SK-N-MC (cell line): ENCODE results near the gene HSD17B7.
"Not testable (repeated sequence)": the region's sequence is repeated elsewhere in the genome, so short reads cannot be mapped to it uniquely, and the experiment has no call there.

ENCODE experiments used
- DNase-seq: peaks from one replicate; pipeline ENCODE4 v3.0.0-alpha.2; 2011; ENCODE audit warnings: low read depth, low spot score
- H3K27ac ChIP-seq: fragments of 200-600 bp; sonication (generic); 2 replicates; pipeline ENCODE4 v1.5.1; 2016; ENCODE audit warnings: mixed run types
- H3K36me3 ChIP-seq: fragments of 200-600 bp; sonication (generic); 2 replicates; pipeline ENCODE4 v1.6.1; 2017; ENCODE audit warnings: antibody characterized with exemption, low read length, mixed read lengths; ENCODE audit not compliant: insufficient read depth
- H3K4me3 ChIP-seq: fragments of 200-600 bp; sonication (generic); 2 replicates; pipeline ENCODE4 v1.5.1; 2016
- H3K9ac ChIP-seq: fragments of 200-600 bp; sonication (generic); 2 replicates; pipeline ENCODE4 v1.8.0; 2017; ENCODE audit warnings: mixed run types, mixed read lengths; ENCODE audit not compliant: insufficient read length
- H3K9me3 ChIP-seq: fragments of 200-600 bp; sonication (generic); 2 replicates; pipeline ENCODE4 v1.6.1; 2017; ENCODE audit warnings: low read depth, mild to moderate bottlenecking, antibody characterized with exemption, low read length, moderate library complexity, mixed read lengths
- EZH2 ChIP-seq: fragments of 200-600 bp; sonication (generic); IDR thresholded peaks from one replicate; pipeline ENCODE4 v1.6.1; 2017; ENCODE audit warnings: antibody characterized with exemption
- FOXP2 ChIP-seq: optimal IDR thresholded peaks from 2 replicates; pipeline ENCODE3; 2011; ENCODE audit warnings: mild to moderate bottlenecking, moderate library complexity; ENCODE audit not compliant: insufficient read depth; ENCODE audit errors: extremely low read length, control extremely low read depth
- POLR2AphosphoS5 ChIP-seq: IDR thresholded peaks from 2 replicates; pipeline ENCODE4 v1.6.1; 2012; ENCODE audit warnings: mild to moderate bottlenecking, low read depth, low read length, borderline replicate concordance

The HSD17B7 gene

GRCh38 chr1:162812357-162812756 is 21.9 kb downstream of the HSD17B7 start:
- H3K27ac ChIP-seq, H3K9me3 ChIP-seq, H3K36me3 ChIP-seq, DNase-seq, H3K9ac ChIP-seq, H3K4me3 ChIP-seq: not testable (repeated sequence)

- not testable (repeated sequence) for H3K27ac ChIP-seq, DNase-seq, H3K36me3 ChIP-seq, H3K9ac ChIP-seq, H3K4me3 ChIP-seq, H3K9me3 ChIP-seq
These were observed 27.6 kb downstream of the HSD17B7 start for GRCh38 chr1:162818136-162818535.

DNA sequence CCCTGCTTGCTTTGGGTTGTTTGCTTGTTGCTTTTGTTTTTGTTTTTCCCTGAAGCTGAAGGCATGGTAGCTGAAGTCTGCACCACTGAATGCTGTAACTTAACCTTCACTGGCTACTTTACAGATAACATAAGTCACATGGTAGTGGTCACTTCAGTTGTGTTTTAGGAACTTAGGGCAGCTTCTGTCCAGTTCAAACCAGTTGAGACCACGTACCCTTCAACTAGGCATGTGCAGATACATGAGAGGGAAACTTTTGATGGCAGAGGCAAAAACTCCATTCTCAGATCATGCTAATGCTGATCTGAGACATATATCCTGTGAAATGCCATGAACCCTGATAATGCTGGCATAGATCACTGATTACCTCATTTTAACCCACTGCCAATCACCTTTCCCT is 28.2 kb downstream of the HSD17B7 start:
- H3K27ac ChIP-seq, H3K4me3 ChIP-seq, H3K9me3 ChIP-seq, DNase-seq, H3K36me3 ChIP-seq, H3K9ac ChIP-seq: not testable (repeated sequence)

DNA sequence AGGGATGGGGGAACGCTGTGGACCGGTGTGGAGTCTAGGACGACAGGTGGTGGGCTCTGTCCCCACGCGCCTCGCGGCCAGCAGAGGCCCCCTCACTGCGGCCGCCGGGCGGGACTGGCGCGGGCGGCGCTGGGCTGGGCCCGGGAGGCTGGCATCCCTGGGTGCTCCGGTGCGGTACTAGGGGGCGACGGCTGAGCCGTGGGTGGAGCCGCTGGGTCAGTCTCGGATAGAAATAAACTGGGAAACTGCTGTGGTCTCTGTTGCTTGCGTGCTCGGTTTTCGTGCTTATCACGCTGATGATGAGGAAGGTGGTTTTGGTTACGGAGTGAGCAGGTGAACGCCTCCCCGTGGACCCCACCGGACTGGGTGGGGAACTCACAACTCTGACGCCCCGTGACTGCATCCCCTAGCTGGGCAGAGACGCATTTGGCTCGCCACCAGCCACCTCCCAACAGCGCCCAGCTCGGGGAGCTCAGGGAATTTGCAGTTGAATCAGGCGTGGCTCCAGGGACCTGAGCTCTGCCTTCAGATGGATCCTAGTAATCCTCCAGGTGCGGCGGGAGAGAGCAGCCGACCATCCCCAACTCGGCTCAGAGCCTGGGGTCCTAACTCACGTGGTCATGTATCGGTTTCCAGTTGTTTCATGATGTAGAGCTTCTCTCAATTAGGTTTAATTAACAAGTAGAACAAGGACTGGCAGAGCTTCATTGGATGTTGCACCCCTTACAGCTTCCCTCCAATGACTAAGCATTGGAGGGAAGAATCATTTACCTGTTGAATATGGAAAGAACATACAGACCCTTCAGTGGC is 32.1 kb downstream of the HSD17B7 start:
- H3K9me3 ChIP-seq, result no peaks in the 10 kb centered on the region; the same call in 1 of the 2 replicates
- no peaks in the 10 kb centered on the region for H3K36me3 ChIP-seq
- no peak overlapping the region for H3K4me3 ChIP-seq
- H3K27ac ChIP-seq, result no peak overlapping the region
- DNase-seq, result no peak
- H3K9ac ChIP-seq, result no peak overlapping the region
- no peak for TF ChIP-seq FOXP2
- no peak for TF ChIP-seq POLR2AphosphoS5

- Histone ChIP-seq H3K4me3 (no peak overlapping the region), H3K9me3 (no peaks in the 10 kb centered on the region; the same call in 1 of the 2 replicates), H3K36me3 (no peaks in the 10 kb centered on the region), H3K9ac (no peak overlapping the region), H3K27ac (peak overlapping the region; percentile 3; the same call in 1 of the 2 replicates)
- DNase-seq, result no peak
- TF ChIP-seq FOXP2 (no peak), POLR2AphosphoS5 (no peak), EZH2 (no peak)
These were observed 32.7 kb downstream of the HSD17B7 start for GRCh38 chr1:162823231-162823630.

DNA sequence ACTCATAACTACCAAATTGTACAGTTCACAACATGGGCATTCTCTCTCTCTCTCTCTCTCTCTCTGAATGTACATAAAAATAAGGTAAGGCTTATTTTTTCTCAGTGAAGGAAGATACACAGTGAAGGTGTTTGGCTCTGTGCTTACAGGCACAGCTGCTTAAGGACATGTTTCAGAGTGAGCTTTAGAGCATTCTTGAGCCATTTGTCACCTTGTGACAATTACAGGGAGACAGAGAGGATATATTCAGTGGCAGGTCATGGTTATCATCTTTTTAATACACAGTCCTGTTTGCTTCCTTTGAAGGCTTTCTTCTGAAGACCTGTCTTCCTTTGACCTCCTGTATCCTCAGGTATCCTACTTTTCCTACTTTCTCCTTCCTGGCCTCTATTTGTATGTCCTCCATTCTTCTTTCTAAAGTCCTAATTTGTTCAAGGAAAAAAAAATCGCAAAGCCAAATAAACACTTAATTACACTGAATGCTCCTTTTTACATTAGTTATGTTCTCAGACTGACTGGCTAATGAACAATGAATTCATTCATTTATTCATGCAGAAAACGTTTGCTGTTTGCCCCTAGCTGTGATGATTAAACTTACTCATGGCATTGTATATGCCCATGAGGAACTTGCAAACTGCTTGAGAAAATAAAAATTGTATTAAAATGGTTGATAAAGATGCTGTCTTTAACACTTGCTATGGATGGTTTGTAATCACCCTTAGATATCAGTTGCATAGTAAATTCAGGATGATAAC is 33.4 kb downstream of the HSD17B7 start:
- Histone ChIP-seq H3K27ac (peak overlapping the region; percentile 3; the same call in 1 of the 2 replicates), H3K9ac (no peak overlapping the region), H3K4me3 (no peak overlapping the region), H3K36me3 (no peaks in the 10 kb centered on the region), H3K9me3 (no peaks in the 10 kb centered on the region; the same call in 1 of the 2 replicates)
- no peak for TF ChIP-seq EZH2
- TF ChIP-seq FOXP2, result no peak
- no peak for TF ChIP-seq POLR2AphosphoS5
- no peak for DNase-seq

GRCh38 chr1:162829268-162829667 is 38.8 kb downstream of the HSD17B7 start:
- Histone ChIP-seq H3K9ac (no peak overlapping the region), H3K4me3 (no peak overlapping the region), H3K27ac (no peak overlapping the region), H3K36me3 (no peaks in the 10 kb centered on the region), H3K9me3 (no peaks in the 10 kb centered on the region; the same call in 1 of the 2 replicates)
- no peak for DNase-seq
- TF ChIP-seq FOXP2, result no peak
- TF ChIP-seq EZH2, result no peak
- no peak for TF ChIP-seq POLR2AphosphoS5

DNA sequence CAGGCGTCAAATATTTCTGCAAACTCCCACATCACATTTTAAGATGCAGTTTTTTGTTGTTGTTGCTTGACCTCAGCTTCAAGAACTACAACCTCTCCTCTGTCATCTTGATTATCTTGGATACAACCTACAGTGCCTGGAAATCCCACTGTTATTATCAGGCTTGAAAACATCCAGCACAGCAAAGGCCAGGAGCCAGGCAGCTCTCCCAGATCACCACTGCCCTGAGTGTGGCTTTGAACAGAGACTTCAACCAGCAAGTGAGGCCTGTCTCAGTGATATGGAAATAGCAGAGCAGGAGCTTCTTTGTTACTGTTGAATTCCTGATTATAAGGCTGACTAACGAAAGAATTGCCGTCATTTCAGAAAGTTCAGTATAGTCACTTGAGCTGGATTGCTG is 42.0 kb downstream of the HSD17B7 start:
- Histone ChIP-seq H3K36me3 (no peaks in the 10 kb centered on the region), H3K4me3 (no peak overlapping the region), H3K27ac (no peak overlapping the region), H3K9ac (no peak overlapping the region), H3K9me3 (no peaks in the 10 kb centered on the region; the same call in 1 of the 2 replicates)
- no peak for TF ChIP-seq POLR2AphosphoS5
- no peak for TF ChIP-seq EZH2
- TF ChIP-seq FOXP2, result no peak
- no peak for DNase-seq
